H9 (cell line): ENCODE measurements around the gene SH3BP2. TPM values are rescaled to one million over a fixed set of nuclear protein-coding genes. Genes with fewer than 3 reads are reported as not detected.

Experiments used
- DNase-seq: peaks from one replicate; pipeline ENCODE4 v3.0.0-alpha.2; 2017
- H2AFZ ChIP-seq: one replicate; pipeline ENCODE4 v1.6.1; 2013; ENCODE audit warnings: mild to moderate bottlenecking, low read length, control low read depth, moderate library complexity
- H2AK5ac ChIP-seq: 2 replicates; pipeline ENCODE4 v1.6.1; 2013; ENCODE audit warnings: low read length, control low read depth, mixed read lengths; ENCODE audit not compliant: insufficient read length
- H2BK120ac ChIP-seq: one replicate; pipeline ENCODE4 v1.6.1; 2013; ENCODE audit warnings: low read depth, mild to moderate bottlenecking, low read length, control low read depth, inconsistent platforms; ENCODE audit not compliant: poor library complexity, severe bottlenecking
- H2BK12ac ChIP-seq: 2 replicates; pipeline ENCODE4 v1.6.1; 2013; ENCODE audit warnings: low read length, control low read depth, mixed read lengths, low read depth; ENCODE audit not compliant: insufficient read length
- H2BK15ac ChIP-seq: 2 replicates; pipeline ENCODE4 v1.6.1; 2013; ENCODE audit warnings: low read depth, low read length, control low read depth
- H2BK20ac ChIP-seq: one replicate; pipeline ENCODE4 v1.6.1; 2013; ENCODE audit warnings: low read depth, mild to moderate bottlenecking, low read length, control low read depth, inconsistent platforms; ENCODE audit not compliant: poor library complexity, severe bottlenecking
- H2BK5ac ChIP-seq: 2 replicates; pipeline ENCODE4 v1.6.1; 2013; ENCODE audit warnings: low read length, control low read depth, mixed read lengths; ENCODE audit not compliant: insufficient read length
- H3K14ac ChIP-seq: 2 replicates; pipeline ENCODE4 v1.6.1; 2013; ENCODE audit warnings: low read length, control low read depth; ENCODE audit not compliant: insufficient read depth
- H3K18ac ChIP-seq: 2 replicates; pipeline ENCODE4 v1.6.1; 2013; ENCODE audit warnings: low read depth, mild to moderate bottlenecking, mixed read lengths, low read length, control low read depth; ENCODE audit not compliant: insufficient read length
- H3K23ac ChIP-seq: 2 replicates; pipeline ENCODE4 v1.6.1; 2013; ENCODE audit warnings: low read length, control low read depth, mixed read lengths, low read depth; ENCODE audit not compliant: insufficient read length
- H3K23me2 ChIP-seq: 2 replicates; pipeline ENCODE4 v1.6.1; 2013; ENCODE audit warnings: low read depth, mild to moderate bottlenecking, mixed read lengths, low read length, control low read depth; ENCODE audit not compliant: insufficient read length, poor library complexity, severe bottlenecking
- H3K27ac ChIP-seq: 2 replicates; pipeline ENCODE4 v1.5.1; 2013; ENCODE audit warnings: low read length, control low read depth, mixed read lengths, low read depth; ENCODE audit not compliant: insufficient read length
- H3K27me3 ChIP-seq: 2 replicates; pipeline ENCODE4 v1.6.1; 2013; ENCODE audit warnings: low read length, control low read depth, inconsistent platforms; ENCODE audit not compliant: insufficient read depth
- H3K4ac ChIP-seq: 2 replicates; pipeline ENCODE4 v1.6.1; 2013; ENCODE audit warnings: low read depth, mild to moderate bottlenecking, control low read depth, inconsistent platforms, low read length, moderate library complexity
- H3K4me1 ChIP-seq: 2 replicates; pipeline ENCODE4 v1.6.1; 2013; ENCODE audit warnings: low read length, control low read depth, inconsistent platforms; ENCODE audit not compliant: insufficient read depth
- H3K4me2 ChIP-seq: 2 replicates; pipeline ENCODE4 v1.6.1; 2013; ENCODE audit warnings: low read length, control low read depth, mixed read lengths; ENCODE audit not compliant: insufficient read length, insufficient read depth
- H3K56ac ChIP-seq: 2 replicates; pipeline ENCODE4 v1.6.1; 2013; ENCODE audit warnings: low read depth, mild to moderate bottlenecking, mixed read lengths, low read length, control low read depth; ENCODE audit not compliant: insufficient read length
- H3K79me1 ChIP-seq: 2 replicates; pipeline ENCODE4 v1.6.1; 2013; ENCODE audit warnings: low read depth, mild to moderate bottlenecking, moderate library complexity, low read length, control low read depth, inconsistent platforms; ENCODE audit not compliant: insufficient read depth, poor library complexity, severe bottlenecking
- H3K79me2 ChIP-seq: 2 replicates; pipeline ENCODE4 v1.6.1; 2013; ENCODE audit warnings: low read length, control low read depth, inconsistent platforms; ENCODE audit not compliant: insufficient read depth
- H3K9ac ChIP-seq: 2 replicates; pipeline ENCODE4 v1.6.1; 2013; ENCODE audit warnings: low read length, control low read depth, mixed read lengths; ENCODE audit not compliant: insufficient read length; ENCODE audit errors: extremely low read depth
- H3K9me3 ChIP-seq: one replicate; pipeline ENCODE4 v1.6.1; 2013; ENCODE audit warnings: low read depth, low read length, inconsistent platforms; ENCODE audit not compliant: control insufficient read depth
- H3T11ph ChIP-seq: one replicate; pipeline ENCODE4 v1.6.1; 2013; ENCODE audit warnings: mild to moderate bottlenecking, low read length, control low read depth, inconsistent platforms
- H4K20me1 ChIP-seq: one replicate; pipeline ENCODE4 v1.6.1; 2013; ENCODE audit not compliant: control insufficient read depth, insufficient read length, insufficient read depth
- H4K5ac ChIP-seq: 2 replicates; pipeline ENCODE4 v1.6.1; 2013; ENCODE audit warnings: low read depth, mild to moderate bottlenecking, mixed read lengths, low read length, control low read depth; ENCODE audit not compliant: insufficient read length
- H4K8ac ChIP-seq: replicated peaks from 2 replicates; pipeline ENCODE4 v1.6.1; 2013; ENCODE audit warnings: low read length, control low read depth, mixed read lengths, low read depth; ENCODE audit not compliant: insufficient read length
- H4K91ac ChIP-seq: 2 replicates; pipeline ENCODE4 v1.6.1; 2013; ENCODE audit warnings: low read depth, mild to moderate bottlenecking, moderate library complexity, mixed read lengths, low read length, control low read depth; ENCODE audit not compliant: insufficient read length
- H3K27ac Mint-ChIP-seq, 3 experiments: 2 replicates in 2 of 3; 3 replicates in 1 of 3; pipeline ENCODE4 v1.8.0; 2020 to 2021; ENCODE audit warnings: mixed read lengths in 3 of 3, mild to moderate bottlenecking in 1 of 3, moderate library complexity in 1 of 3
- H3K27me3 Mint-ChIP-seq: 2 replicates; pipeline ENCODE4 v1.8.0; 2021; ENCODE audit warnings: low read depth, mild to moderate bottlenecking, moderate library complexity, mixed read lengths
- H3K36me3 Mint-ChIP-seq, 3 experiments: 2 replicates in 2 of 3; 3 replicates in 1 of 3; pipeline ENCODE4 v1.8.0; 2020 to 2021; ENCODE audit warnings: low read depth in 3 of 3, mixed read lengths in 3 of 3; ENCODE audit not compliant: insufficient read depth in 1 of 3
- H3K4me1 Mint-ChIP-seq, 2 experiments: 2 replicates each; pipeline ENCODE4 v1.8.0; 2020; ENCODE audit warnings: mixed read lengths in 2 of 2
- H3K4me3 Mint-ChIP-seq, 2 experiments: 2 replicates in 1 of 2; 3 replicates in 1 of 2; pipeline ENCODE4 v1.8.0; 2020 to 2021; ENCODE audit warnings: mild to moderate bottlenecking in 2 of 2, mixed read lengths in 2 of 2, moderate library complexity in 1 of 2
- H3K9me3 Mint-ChIP-seq, 2 experiments: 2 replicates in 1 of 2; 3 replicates in 1 of 2; pipeline ENCODE4 v1.8.0; 2020; ENCODE audit warnings: mild to moderate bottlenecking in 2 of 2, mixed read lengths in 2 of 2, moderate library complexity in 1 of 2
- CTCF ChIP-seq: fragments of 200-600 bp; sonication (generic); conservative IDR thresholded peaks from 3 replicates; pipeline ENCODE4 v1.8.0; 2021; ENCODE audit warnings: antibody characterized with exemption, mild to moderate bottlenecking
- WGBS: extraction: QIAGEN DNeasy Blood & Tissue Kit; methylation state at CpG from one replicate; pipeline ENCODE4 v1.1.7; 2013; ENCODE audit warnings: missing lambda C conversion rate, low lambda C conversion rate, mixed read lengths; ENCODE audit not compliant: insufficient read length; ENCODE audit errors: extremely low coverage; 5-methylcytosine and 5-hydroxymethylcytosine counted together
- long read RNA-seq: library from polyadenylated mRNA; unstranded; transcript quantifications from one replicate; pipeline ENCODE4 v2.0.0, GENCODE V29; 2020
- total RNA-seq: library from RNA; stranded (reverse); gene quantifications from 2 replicates; pipeline ENCODE4 v1.2.1, GENCODE V29; 2021

SH3BP2 gene
- total RNA-seq: 34.1 and 37.6 TPM in 2 replicates
- long read RNA-seq, partial matches to known transcripts: 7 of 12 reads
- long read RNA-seq, other reads (novel, unspliced or antisense): 5 of 12 reads

GRCh38 chr4:2792711-2793585 is at the start of gene SH3BP2:
SH3BP2 (plus strand) TSS chr4:2793085; CDS start chr4:2820618, 27,533 bp downstream.
- peak within 1 kb of the TSS; percentile 11 for H3K4me2 ChIP-seq
- H3K79me2 ChIP-seq: no peaks in the 10 kb centered on the region
- H3K23ac ChIP-seq: no peak within 1 kb of the TSS
- peak within 1 kb of the TSS; percentile 67 to 89 for H3K4me3 Mint-ChIP-seq
- no peak within 1 kb of the TSS for H2BK15ac ChIP-seq
- no peaks in the 10 kb centered on the region for H3K36me3 Mint-ChIP-seq
- no peaks in the 10 kb centered on the region for H3K23me2 ChIP-seq
- H3K56ac ChIP-seq: no peak within 1 kb of the TSS
- no peak within 1 kb of the TSS for H4K8ac ChIP-seq
- no peak within 1 kb of the TSS for H2AFZ ChIP-seq
- H3K27ac ChIP-seq: no peak within 1 kb of the TSS
- H3K9me3 Mint-ChIP-seq: no peaks in the 10 kb centered on the region
- no peaks in the 10 kb centered on the region for H3K9me3 ChIP-seq
- no peak within 1 kb of the TSS for H3K9ac ChIP-seq
- no peaks in the 10 kb centered on the region for H3K79me1 ChIP-seq
- TF ChIP-seq CTCF: no peak
- H4K20me1 ChIP-seq: peaks cover 3% of the 10 kb centered on the region
- no peak within 1 kb of the TSS for H4K91ac ChIP-seq
- DNase-seq: peak; percentile 85
- no peaks in the 10 kb centered on the region for H3K4me1 ChIP-seq
- H3K27ac Mint-ChIP-seq: no peak within 1 kb of the TSS
- no peak within 1 kb of the TSS for H2BK20ac ChIP-seq
- H3K14ac ChIP-seq: no peak within 1 kb of the TSS; the same call in 1 of the 2 replicates
- no peak within 1 kb of the TSS for H4K5ac ChIP-seq
- H2BK12ac ChIP-seq: peak within 1 kb of the TSS; percentile 25
- no peaks in the 10 kb centered on the region for H3K27me3 ChIP-seq
- peaks cover 14 to 23% of the 10 kb centered on the region in 2 experiments for H3K4me1 Mint-ChIP-seq
- H3K4ac ChIP-seq: no peak within 1 kb of the TSS
- H3K18ac ChIP-seq: peak within 1 kb of the TSS; percentile 22
- H3K27me3 Mint-ChIP-seq: peaks cover 24% of the 10 kb centered on the region
- no CpG with 5 or more reads among the region's 104 CpGs for WGBS
- no peak within 1 kb of the TSS for H2BK120ac ChIP-seq
- no peak within 1 kb of the TSS for H2BK5ac ChIP-seq
- H3T11ph ChIP-seq: no peak within 1 kb of the TSS
- H2AK5ac ChIP-seq: no peak within 1 kb of the TSS
